CD14-positive monocyte (primary cell): Measurements from ENCODE around the gene PTPRD. TPM values are rescaled to one million over a fixed set of nuclear protein-coding genes. Genes with fewer than 3 reads are reported as not detected.

Experiments used
- DNase-seq, 3 donors: peaks; one replicate each; pipeline ENCODE4 v3.0.0-alpha.2; 2011 to 2022
- H2AFZ ChIP-seq: 2 replicates; pipeline ENCODE4 v1.6.0; 2012; ENCODE audit warnings: mild to moderate bottlenecking, low read depth, low read length, inconsistent platforms; ENCODE audit not compliant: insufficient read depth, poor library complexity, severe bottlenecking
- H3K27ac ChIP-seq, 2 donors: 1 replicate in 1 of 2; 2 replicates in 1 of 2; pipeline ENCODE4 v1.5.1; 2012 to 2013; ENCODE audit warnings: low read length in 2 of 2, control low read depth in 1 of 2, inconsistent platforms in 1 of 2, low read depth in 1 of 2, mild to moderate bottlenecking in 1 of 2
- H3K27me3 ChIP-seq, 2 donors: one replicate each; pipeline versions ENCODE4 v1.6.0 to v1.6.1; 2011 to 2013; ENCODE audit warnings: low read length in 2 of 2; ENCODE audit not compliant: control insufficient read depth in 2 of 2, insufficient read depth in 2 of 2
- H3K36me3 ChIP-seq, 2 donors: replicated peaks in 1 of 2; 1 replicate in 1 of 2; 2 replicates in 1 of 2; pipeline versions ENCODE4 v1.5.1 to v1.6.1; 2012 to 2013; ENCODE audit warnings: low read length in 2 of 2, control low read depth in 1 of 2, inconsistent platforms in 1 of 2, mild to moderate bottlenecking in 1 of 2; ENCODE audit not compliant: insufficient read depth in 2 of 2, control insufficient read depth in 1 of 2
- H3K4me1 ChIP-seq, 2 donors: 1 replicate in 1 of 2; 2 replicates in 1 of 2; pipeline versions ENCODE4 v1.5.1 to v1.6.1; 2012 to 2013; ENCODE audit warnings: low read length in 2 of 2, control low read depth in 1 of 2, inconsistent platforms in 1 of 2, mild to moderate bottlenecking in 1 of 2, moderate library complexity in 1 of 2; ENCODE audit not compliant: insufficient read depth in 2 of 2, control insufficient read depth in 1 of 2
- H3K4me2 ChIP-seq: replicated peaks from 2 replicates; pipeline ENCODE3; 2012; ENCODE audit warnings: low read length, moderate library complexity, mild to moderate bottlenecking; ENCODE audit not compliant: poor library complexity, severe bottlenecking; ENCODE audit errors: extremely low read depth
- H3K4me3 ChIP-seq, 3 experiments: fragments of 200-600 bp in 1 of 3; sonication (generic) in 1 of 3; replicated peaks in 1 of 3; 1 replicate in 2 of 3; 2 replicates in 1 of 3; pipeline ENCODE4 v1.5.1; 2011 to 2013; ENCODE audit warnings: low read length in 3 of 3, mild to moderate bottlenecking in 3 of 3, control low read depth in 2 of 3, low read depth in 2 of 3, inconsistent platforms in 1 of 3, moderate library complexity in 1 of 3
- H3K79me2 ChIP-seq: 2 replicates; pipeline ENCODE4 v1.6.0; 2012; ENCODE audit warnings: mild to moderate bottlenecking, control low read depth, inconsistent platforms, low read length, moderate library complexity; ENCODE audit not compliant: insufficient read depth
- H3K9ac ChIP-seq: 2 replicates; pipeline ENCODE4 v1.6.0; 2017; ENCODE audit warnings: low read length, mild to moderate bottlenecking; ENCODE audit not compliant: insufficient read depth, poor library complexity, severe bottlenecking
- H3K9me3 ChIP-seq, 2 donors: replicated peaks in 1 of 2; 1 replicate in 1 of 2; 2 replicates in 1 of 2; pipeline versions ENCODE4 v1.5.1 to v1.6.1; 2012 to 2013; ENCODE audit warnings: low read length in 2 of 2, control low read depth in 1 of 2; ENCODE audit not compliant: control insufficient read depth in 1 of 2, insufficient read depth in 1 of 2
- H4K20me1 ChIP-seq: 2 replicates; pipeline ENCODE4 v1.6.0; 2012; ENCODE audit warnings: mild to moderate bottlenecking, low read length, control low read depth, moderate library complexity; ENCODE audit not compliant: insufficient read depth
- H3K27ac Mint-ChIP-seq, 7 donors: one replicate each; pipeline ENCODE4 v1.8.0; 2020; ENCODE audit warnings: mild to moderate bottlenecking in 7 of 7, mixed read lengths in 7 of 7, moderate library complexity in 6 of 7, inconsistent platforms in 2 of 7
- H3K27me3 Mint-ChIP-seq, 3 donors: one replicate each; pipeline ENCODE4 v1.8.0; 2021 to 2022; ENCODE audit warnings: low read depth in 3 of 3, mild to moderate bottlenecking in 3 of 3, mixed read lengths in 3 of 3, moderate library complexity in 3 of 3, inconsistent platforms in 1 of 3
- H3K36me3 Mint-ChIP-seq, 2 donors: one replicate each; pipeline ENCODE4 v1.8.0; 2020; ENCODE audit warnings: mixed read lengths in 2 of 2, inconsistent platforms in 1 of 2, mild to moderate bottlenecking in 1 of 2
- H3K4me1 Mint-ChIP-seq: one replicate; pipeline ENCODE4 v1.8.0; 2020; ENCODE audit warnings: mild to moderate bottlenecking, mixed read lengths
- H3K4me3 Mint-ChIP-seq, 2 donors: one replicate each; pipeline ENCODE4 v1.8.0; 2020; ENCODE audit warnings: mild to moderate bottlenecking in 2 of 2, mixed read lengths in 2 of 2, moderate library complexity in 1 of 2
- H3K9me3 Mint-ChIP-seq, 7 donors: one replicate each; pipeline ENCODE4 v1.8.0; 2020 to 2022; ENCODE audit warnings: mixed read lengths in 7 of 7, mild to moderate bottlenecking in 6 of 7, moderate library complexity in 6 of 7, inconsistent platforms in 2 of 7
- CTCF ChIP-seq: fragments of 200-600 bp; IDR thresholded peaks from one replicate; pipeline ENCODE4 v1.8.0; 2022; ENCODE audit warnings: antibody characterized with exemption, mild to moderate bottlenecking
- WGBS: methylation state at CpG from one replicate; pipeline ENCODE4 v1.1.5; 2013; ENCODE audit warnings: missing lambda C conversion rate; ENCODE audit not compliant: insufficient coverage; 5-methylcytosine and 5-hydroxymethylcytosine counted together
- intact Hi-C, 2 donors: fragments of 100-400 bp; cut with micrococcal nuclease; formaldehyde crosslinking; loops; one replicate each; pipeline versions ENCODE4 v1.15.0 to v1.15.1; 2023
- polyA plus RNA-seq, 3 donors: library from polyadenylated mRNA; depleted of rRNA in 1 of 3; unstranded in 2 of 3; stranded (reverse) in 1 of 3; fragments of 300-500 nt in 2 of 3; fragments of >200 nt in 1 of 3; fragmentation: Illumina TruSeq in 2 of 3; gene quantifications; 1 replicate in 2 of 3; 2 replicates in 1 of 3; pipeline ENCODE4 v1.2.3, GENCODE V29; 2012 to 2021

The PTPRD gene
- polyA plus RNA-seq, 3 donors: not detected

- intact Hi-C loops: no loop called here
- H3K4me1 Mint-ChIP-seq: no peaks in the 10 kb centered on the region
- no peaks in the 10 kb centered on the region for H3K36me3 Mint-ChIP-seq
- H3K27me3 ChIP-seq: no peaks in the 10 kb centered on the region
- H3K4me3 ChIP-seq: no peak overlapping the region
- TF ChIP-seq CTCF: no peak
- no peak overlapping the region for H3K9ac ChIP-seq
- H4K20me1 ChIP-seq: no peaks in the 10 kb centered on the region
- H3K36me3 ChIP-seq: no peaks in the 10 kb centered on the region
- no peak overlapping the region for H3K27ac ChIP-seq
- H3K27ac Mint-ChIP-seq: no peak overlapping the region
- H3K79me2 ChIP-seq: no peaks in the 10 kb centered on the region
- no peaks in the 10 kb centered on the region for H3K4me1 ChIP-seq
- WGBS: 100% methylated on average over 2 of the region's 3 CpGs
- no peaks in the 10 kb centered on the region for H3K9me3 ChIP-seq
- no peak overlapping the region for H3K4me3 Mint-ChIP-seq
- no peak for DNase-seq
- H3K9me3 Mint-ChIP-seq: peaks cover 0 to 2% (median 0%) of the 10 kb centered on the region in 7 donors
- no peak overlapping the region for H2AFZ ChIP-seq
- H3K4me2 ChIP-seq: no peak overlapping the region
- H3K27me3 Mint-ChIP-seq: no peaks in the 10 kb centered on the region
Measured at GRCh38 chr9:9412241-9412640, 1200.6 kb downstream of the PTPRD start.

- H3K4me3 ChIP-seq: no peak overlapping the region
- peaks cover 0 to 2% (median 0%) of the 10 kb centered on the region in 7 donors for H3K9me3 Mint-ChIP-seq
- H3K36me3 ChIP-seq: no peaks in the 10 kb centered on the region
- H3K4me3 Mint-ChIP-seq: no peak overlapping the region
- DNase-seq: no peak
- intact Hi-C loops: no loop called here
- H3K27me3 ChIP-seq: no peaks in the 10 kb centered on the region
- no peaks in the 10 kb centered on the region for H3K36me3 Mint-ChIP-seq
- no peaks in the 10 kb centered on the region for H3K4me1 ChIP-seq
- H3K27ac ChIP-seq: no peak overlapping the region
- no peaks in the 10 kb centered on the region for H4K20me1 ChIP-seq
- WGBS: no CpG with 5 or more reads among the region's 4 CpGs
- no peaks in the 10 kb centered on the region for H3K27me3 Mint-ChIP-seq
- H3K27ac Mint-ChIP-seq: no peak overlapping the region
- H3K4me1 Mint-ChIP-seq: no peaks in the 10 kb centered on the region
- TF ChIP-seq CTCF: no peak
- H3K4me2 ChIP-seq: no peak overlapping the region
- no peaks in the 10 kb centered on the region for H3K79me2 ChIP-seq
- no peak overlapping the region for H2AFZ ChIP-seq
- H3K9ac ChIP-seq: no peak overlapping the region
- no peaks in the 10 kb centered on the region for H3K9me3 ChIP-seq
Measured at GRCh38 chr9:9410736-9411135, 1202.1 kb downstream of the PTPRD start.
